ENCODE results near the gene ACBD5.

Gene ACBD5

GRCh38 chr10:27145937-27146336 is 94.7 kb downstream of the ACBD5 start:
- no peak for DNase-seq
